Testis (tissue), 3 donors: Measurements from ENCODE around the gene TSEN2. TPM values are rescaled to one million over a fixed set of nuclear protein-coding genes. Genes with fewer than 3 reads are reported as not detected.
"Not testable (repeated sequence)": the region's sequence is repeated elsewhere in the genome, so short reads cannot be mapped to it uniquely, and the experiment has no call there.

Experiments
- DNase-seq: peaks from one replicate; pipeline ENCODE4 v3.0.0-alpha.2; 2019
- H3K27ac ChIP-seq, 2 donors: fragments of 200-600 bp; sonication (generic); one replicate each; pipeline ENCODE4 v1.5.1; 2019
- H3K27me3 ChIP-seq: fragments of 200-600 bp; sonication (generic); one replicate; pipeline ENCODE4 v1.5.1; 2019
- H3K36me3 ChIP-seq: fragments of 200-600 bp; sonication (generic); one replicate; pipeline ENCODE4 v1.5.1; 2017; ENCODE audit warnings: low read depth; ENCODE audit errors: missing control alignments
- H3K4me1 ChIP-seq: fragments of 200-600 bp; sonication (generic); one replicate; pipeline ENCODE4 v1.5.1; 2019
- H3K4me3 ChIP-seq, 2 donors: fragments of 200-600 bp; sonication (generic); one replicate each; pipeline ENCODE4 v1.5.1; 2017 to 2019
- H3K9me3 ChIP-seq: fragments of 200-600 bp; sonication (generic); one replicate; pipeline ENCODE4 v1.5.1; 2017
- CTCF ChIP-seq, 3 experiments: fragments of 450-650 bp in 2 of 3; fragments of 200-600 bp in 1 of 3; sonication (generic) in 1 of 3; IDR thresholded peaks; one replicate each; pipeline ENCODE4 v1.5.1; 2016 to 2019; ENCODE audit warnings: antibody characterized with exemption in 3 of 3, mild to moderate bottlenecking in 2 of 3, moderate library complexity in 1 of 3
- POLR2A ChIP-seq: fragments of 450-650 bp; IDR thresholded peaks from one replicate; pipeline ENCODE4 v1.6.1; 2017; ENCODE audit warnings: antibody characterized with exemption, mild to moderate bottlenecking, moderate library complexity
- WGBS, 2 donors: methylation state at CpG; one replicate each; pipeline ENCODE4 v1.1.5; 2018; 5-methylcytosine and 5-hydroxymethylcytosine counted together
- intact Hi-C: fragments of 100-400 bp; cut with DNase I; formaldehyde crosslinking; loops from one replicate; pipeline ENCODE4 v1.15.1; 2023; ENCODE audit warnings: low total_unique reads
- polyA plus RNA-seq: library from polyadenylated mRNA; stranded (reverse); fragments of 350-450 nt; fragmentation: Illumina TruSeq; extraction: RNeasy Lipid Tissue Mini Kit (QIAGEN cat#74804); gene quantifications from one replicate; pipeline ENCODE4 v1.2.3, GENCODE V29; 2014; ENCODE audit warnings: low read depth, low replicate concordance; ENCODE audit not compliant: insufficient read depth
- total RNA-seq, 2 donors: library from RNA; depleted of rRNA; stranded (reverse); fragments of >200 nt; gene quantifications; one replicate each; pipeline ENCODE4 v1.2.3, GENCODE V29; 2016

TSEN2 gene
- total and polyA plus RNA-seq, 3 donors from 2014 or later = 17.0 to 26.8 (median 25.3) TPM

GRCh38 chr3:12477256-12477655 is 7.0 kb upstream of the TSEN2 start:
- no peak overlapping the region for H3K4me3 ChIP-seq
- no peaks in the 10 kb centered on the region for H3K4me1 ChIP-seq
- H3K36me3 ChIP-seq = no peaks in the 10 kb centered on the region
- no peak for TF ChIP-seq CTCF (IDR thresholded peaks at IDR 0.05)
- no peak for TF ChIP-seq POLR2A
- H3K27ac ChIP-seq = no peak overlapping the region
- intact Hi-C loops = loop anchor here (5.0 kb wide), 2 partner anchors 300 to 340 kb away; no protein-coding TSS in a partner anchor
- no peaks in the 10 kb centered on the region for H3K9me3 ChIP-seq
- H3K27me3 ChIP-seq = no peaks in the 10 kb centered on the region
- DNase-seq = no peak
- 89 to 94% methylated on average over 5 of the region's 5 CpGs for WGBS, 2 donors

DNA sequence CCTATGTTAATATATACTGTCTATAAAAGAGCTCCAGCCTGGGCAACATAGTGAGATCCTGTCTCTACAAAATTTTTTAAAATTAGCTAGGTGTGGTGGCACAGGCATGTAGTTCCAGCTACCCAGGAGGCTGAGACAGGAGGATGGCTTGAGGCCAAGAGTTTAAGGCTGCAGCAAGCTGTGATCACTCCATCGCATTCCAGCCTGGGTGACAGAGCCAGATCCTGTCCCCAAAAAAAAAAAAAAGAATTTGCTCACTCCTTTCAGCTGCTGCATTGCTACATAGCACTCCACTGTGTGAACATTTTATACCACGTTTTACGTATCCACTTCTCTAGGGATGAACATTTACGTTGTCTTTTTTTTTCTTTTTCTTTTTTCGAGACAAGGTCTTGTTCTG is 6.0 kb upstream of the TSEN2 start:
- H3K36me3 ChIP-seq = no peaks in the 10 kb centered on the region
- 66 to 78% methylated on average over 5 of the region's 5 CpGs for WGBS, 2 donors
- H3K4me3 ChIP-seq = no peak overlapping the region
- intact Hi-C loops = loop anchor here (5.0 kb wide), 2 partner anchors 301 to 341 kb away; no protein-coding TSS in a partner anchor
- no peaks in the 10 kb centered on the region for H3K27me3 ChIP-seq
- H3K9me3 ChIP-seq = no peaks in the 10 kb centered on the region
- TF ChIP-seq POLR2A = no peak
- no peak for TF ChIP-seq CTCF (IDR thresholded peaks at IDR 0.05)
- DNase-seq = no peak
- peaks cover 10% of the 10 kb centered on the region for H3K4me1 ChIP-seq
- H3K27ac ChIP-seq = no peak overlapping the region

GRCh38 chr3:12479198-12479597 is 5.1 kb upstream of the TSEN2 start:
- DNase-seq, H3K9me3 ChIP-seq, H3K27me3 ChIP-seq, H3K4me3 ChIP-seq, H3K27ac ChIP-seq, H3K36me3 ChIP-seq: not testable (repeated sequence)
- intact Hi-C loops = loop anchor here (5.0 kb wide), 2 partner anchors 302 to 342 kb away; no protein-coding TSS in a partner anchor
- peaks cover 16% of the 10 kb centered on the region for H3K4me1 ChIP-seq
- 80 to 81% methylated on average over 3 of the region's 3 CpGs for WGBS, 2 donors

GRCh38 chr3:12479919-12480427 is 4.3 kb upstream of the TSEN2 start:
- Histone ChIP-seq H3K4me1 (peaks cover 16% of the 10 kb centered on the region), H3K27me3 (no peaks in the 10 kb centered on the region), H3K27ac (no peak overlapping the region), H3K4me3 (no peak overlapping the region), H3K36me3 (no peaks in the 10 kb centered on the region), H3K9me3 (no peaks in the 10 kb centered on the region)
- intact Hi-C loops = loop anchor here (5.0 kb wide), 2 partner anchors 303 to 343 kb away; no protein-coding TSS in a partner anchor
- DNase-seq = no peak
- 24 to 26% methylated on average over 9 of the region's 9 CpGs for WGBS, 2 donors
- TF ChIP-seq CTCF (IDR thresholded peaks at IDR 0.05) (peak; percentile 69 to 83 (median 71)), POLR2A (no peak)

DNA sequence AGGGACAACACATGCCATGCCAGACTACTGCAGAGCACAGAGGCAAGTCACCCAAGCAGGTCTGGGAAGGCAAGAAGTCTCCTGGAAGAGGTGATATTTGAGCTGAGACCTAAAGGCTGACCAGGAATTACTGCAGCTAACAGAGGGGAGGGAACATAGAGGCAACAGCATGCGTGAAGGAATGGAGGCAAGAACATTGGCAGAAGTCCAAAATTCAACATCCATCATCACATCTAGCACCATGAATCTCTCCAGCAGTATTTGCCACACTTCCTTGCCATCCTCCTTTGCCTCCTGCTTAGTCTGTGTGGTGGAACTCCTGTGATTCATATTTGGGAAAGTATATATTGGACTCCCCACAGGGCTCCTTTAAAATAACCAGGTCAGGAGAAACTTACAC is 870 bp upstream of the TSEN2 start:
- Histone ChIP-seq H3K27me3 (no peaks in the 10 kb centered on the region), H3K4me3 (peak overlapping the region; percentile 73 to 89), H3K36me3 (no peaks in the 10 kb centered on the region), H3K27ac (no peak overlapping the region), H3K4me1 (peaks cover 16% of the 10 kb centered on the region), H3K9me3 (no peaks in the 10 kb centered on the region)
- WGBS, 2 donors = 0 to 4% methylated on average over 1 of the region's 1 CpG
- DNase-seq = no peak
- intact Hi-C loops = no loop called here
- no peak for TF ChIP-seq CTCF (IDR thresholded peaks at IDR 0.05)
- TF ChIP-seq POLR2A = no peak
